NCI-H2107 (cell line): Measurements from ENCODE around the gene ZMAT2.
"Not testable (repeated sequence)": the region's sequence is repeated elsewhere in the genome, so short reads cannot be mapped to it uniquely, and the experiment has no call there.

Experiments
- DNase-seq: peaks from one replicate; lab custom pipeline; 2025; lab: John Stamatoyannopoulos, UW

ZMAT2 gene

GRCh38 chr5:140710899-140711552, 10.8 kb downstream of the ZMAT2 start:
- DNase-seq: peak; percentile 69

- DNase-seq: no peak
Observed at GRCh38 chr5:140711794-140712193, 11.5 kb downstream of the ZMAT2 start.

DNA sequence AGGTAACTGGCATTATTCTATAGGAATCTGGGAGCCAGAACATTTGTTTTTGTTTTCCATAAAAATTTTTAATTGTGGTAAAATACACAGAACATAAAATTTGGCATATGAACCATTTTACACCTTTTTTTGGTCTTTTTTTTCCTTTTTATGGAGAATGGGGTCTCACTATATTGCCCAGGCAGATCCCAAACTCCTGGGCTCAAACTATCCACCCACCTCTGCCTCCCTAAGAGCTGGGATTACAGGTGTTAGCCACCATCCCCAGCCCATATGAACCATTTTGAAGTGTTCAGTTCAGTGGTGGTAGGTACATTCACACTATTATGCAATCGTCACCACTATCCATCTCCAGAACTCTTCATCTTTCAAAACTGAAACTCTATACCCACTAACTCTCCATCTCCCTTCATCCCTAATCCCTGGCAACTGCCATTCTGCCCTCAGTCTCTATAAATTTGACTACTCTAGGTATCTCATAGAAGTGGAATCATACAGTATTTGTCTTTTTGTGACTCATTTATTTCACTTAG, 13.4 kb downstream of the ZMAT2 start:
- no peak for DNase-seq

DNA sequence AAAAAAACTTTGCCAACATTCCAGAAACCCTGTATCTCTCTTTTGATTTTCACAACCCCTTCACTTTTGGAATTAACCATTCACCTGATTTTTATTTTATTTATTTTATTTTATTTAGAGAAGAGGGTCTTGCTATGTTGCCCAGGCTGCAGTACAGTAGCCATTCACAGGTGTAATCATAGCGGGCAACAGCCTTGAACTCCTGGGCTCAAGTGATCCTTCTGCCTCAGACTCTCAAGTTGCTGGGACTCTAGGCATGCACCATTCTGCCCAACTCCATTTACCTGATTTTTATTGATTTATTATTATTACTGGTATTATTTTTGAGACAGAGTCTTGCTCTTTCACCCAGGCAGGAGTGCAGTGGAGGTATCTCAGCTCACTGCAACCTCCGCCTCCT, 16.0 kb downstream of the ZMAT2 start:
- DNase-seq: not testable (repeated sequence)

- DNase-seq: no peak
Observed at GRCh38 chr5:140718266-140718592, 18.0 kb downstream of the ZMAT2 start.

DNA sequence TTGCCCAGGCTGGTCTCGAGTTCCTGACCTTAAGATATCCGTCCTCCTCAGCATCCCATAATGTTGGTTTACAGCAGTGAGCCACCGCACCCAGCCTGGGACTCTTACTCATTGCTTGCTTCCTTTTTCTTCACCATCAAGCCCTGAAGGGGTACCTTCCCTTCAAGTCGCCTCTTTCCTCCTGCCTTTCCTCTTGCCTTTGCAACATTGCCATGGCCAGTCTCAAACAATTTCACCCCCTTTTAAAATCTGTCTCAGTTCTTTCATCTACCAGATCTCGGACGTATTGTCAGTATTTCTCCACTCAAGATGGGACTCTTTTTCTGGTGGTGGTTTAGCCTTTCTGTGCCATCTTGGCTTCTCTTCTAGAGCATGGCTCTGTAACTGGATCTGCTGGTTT, 20.5 kb downstream of the ZMAT2 start:
- DNase-seq: not testable (repeated sequence)

GRCh38 chr5:140721395-140721794, 21.1 kb downstream of the ZMAT2 start:
- not testable (repeated sequence) for DNase-seq

GRCh38 chr5:140725799-140726471, 25.7 kb downstream of the ZMAT2 start:
- no peak for DNase-seq

DNA sequence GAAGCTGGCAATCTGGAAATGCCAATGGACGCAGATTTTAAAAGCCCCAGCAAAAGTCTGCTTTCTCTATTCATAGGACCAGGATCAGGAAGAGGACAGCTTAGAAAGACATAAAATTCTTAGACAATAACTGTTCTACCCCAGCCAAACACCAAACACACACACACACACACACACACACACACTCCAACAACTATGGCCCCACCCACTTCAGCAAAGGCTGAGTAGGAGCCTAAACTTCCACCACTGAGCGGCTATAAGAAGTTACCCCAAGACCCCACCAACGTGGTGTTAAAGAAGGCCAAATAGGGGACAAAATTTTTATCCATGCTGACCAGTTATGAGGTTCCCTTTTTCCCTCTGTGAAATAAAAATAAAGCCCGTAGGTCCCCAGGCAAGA, 32.9 kb downstream of the ZMAT2 start:
- no peak for DNase-seq

- DNase-seq: no peak
Observed at GRCh38 chr5:140734354-140734753, 34.1 kb downstream of the ZMAT2 start.

- no peak for DNase-seq
Observed at GRCh38 chr5:140737486-140737885, 37.2 kb downstream of the ZMAT2 start.

- DNase-seq: no peak
Observed at GRCh38 chr5:140741967-140742366, 41.7 kb downstream of the ZMAT2 start.

GRCh38 chr5:140753561-140753960, 53.3 kb downstream of the ZMAT2 start:
- no peak for DNase-seq
